Chondrocyte (in vitro differentiated cells): ENCODE measurements around the gene BRD2. TPM values are rescaled to one million over a fixed set of nuclear protein-coding genes. Genes with fewer than 3 reads are reported as not detected.
A peak's percentile ranks its signal among the peaks of the same experiment; 100 is the strongest.

Source experiments
- DNase-seq: peaks from one replicate; pipeline ENCODE4 v3.0.0; 2021; ENCODE audit warnings: mixed read lengths, low spot score
- H3K27ac Mint-ChIP-seq: one replicate; pipeline ENCODE4 v1.8.0; 2021; ENCODE audit warnings: mild to moderate bottlenecking, moderate library complexity, mixed read lengths; ENCODE audit not compliant: unreplicated experiment
- H3K27me3 Mint-ChIP-seq: 2 replicates; pipeline ENCODE4 v1.8.0; 2021; ENCODE audit warnings: low read depth, mixed read lengths
- H3K36me3 Mint-ChIP-seq: 2 replicates; pipeline ENCODE4 v1.8.0; 2021; ENCODE audit warnings: low read depth, mixed read lengths
- H3K4me1 Mint-ChIP-seq: 2 replicates; pipeline ENCODE4 v1.8.0; 2021; ENCODE audit warnings: low read depth, mild to moderate bottlenecking, mixed read lengths
- H3K4me3 Mint-ChIP-seq: one replicate; pipeline ENCODE4 v1.8.0; 2021; ENCODE audit warnings: mild to moderate bottlenecking, moderate library complexity, mixed read lengths; ENCODE audit not compliant: unreplicated experiment
- H3K9me3 Mint-ChIP-seq: 2 replicates; pipeline ENCODE4 v1.8.0; 2021; ENCODE audit warnings: low read depth, mixed read lengths
- total RNA-seq: library from RNA; stranded (reverse); gene quantifications from 3 replicates; pipeline ENCODE4 v1.2.1, GENCODE V29; 2021
- TF ChIP-seq, protein P1 (sequence below): fragments of 200-600 bp; sonication (generic); IDR thresholded peaks from 2 replicates; pipeline ENCODE4 v1.5.0; 2021; ENCODE audit warnings: antibody characterized with exemption, mild to moderate bottlenecking, moderate library complexity

The BRD2 gene
- total RNA-seq, 1 donor from 2014 or later, result 150 TPM

DNA sequence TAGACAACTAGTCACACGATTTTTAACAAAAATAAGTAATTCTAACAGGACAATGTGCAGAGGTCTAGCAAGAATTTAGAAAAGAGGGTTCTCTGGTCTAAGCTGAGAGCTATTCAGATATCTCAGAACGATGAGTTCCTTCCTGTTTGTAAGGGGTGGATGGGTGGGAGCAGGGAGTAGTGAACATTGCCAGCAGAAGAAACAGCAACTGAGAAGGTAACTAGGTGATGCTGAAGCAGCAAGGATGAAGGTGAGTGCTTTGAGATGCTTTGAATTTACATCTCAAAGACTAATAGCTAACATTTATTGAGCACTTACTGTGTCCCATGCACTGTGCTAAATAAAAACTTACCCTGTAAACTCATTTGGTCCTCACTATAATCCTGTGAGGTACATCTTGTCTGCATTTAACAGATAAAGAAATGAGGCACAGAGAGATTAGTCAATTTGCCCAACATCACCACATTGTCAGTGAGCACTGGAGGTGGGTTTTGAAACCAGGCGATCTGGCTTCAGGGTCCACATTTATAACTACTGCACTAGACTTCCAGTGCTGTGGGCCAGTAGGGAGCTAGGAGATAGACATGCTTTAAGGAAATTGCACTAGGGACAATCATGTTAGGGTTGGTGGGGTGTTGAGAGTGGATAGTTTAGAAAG is 15.7 kb downstream of the BRD2 start:
- Mint-ChIP-seq H3K9me3 (no peaks in the 10 kb centered on the region), H3K27ac (peak overlapping the region; percentile 76), H3K27me3 (no peaks in the 10 kb centered on the region), H3K4me1 (peaks cover 13% of the 10 kb centered on the region), H3K4me3 (no peak overlapping the region), H3K36me3 (peaks cover 26% of the 10 kb centered on the region)
- TF ChIP-seq, protein P1, sequence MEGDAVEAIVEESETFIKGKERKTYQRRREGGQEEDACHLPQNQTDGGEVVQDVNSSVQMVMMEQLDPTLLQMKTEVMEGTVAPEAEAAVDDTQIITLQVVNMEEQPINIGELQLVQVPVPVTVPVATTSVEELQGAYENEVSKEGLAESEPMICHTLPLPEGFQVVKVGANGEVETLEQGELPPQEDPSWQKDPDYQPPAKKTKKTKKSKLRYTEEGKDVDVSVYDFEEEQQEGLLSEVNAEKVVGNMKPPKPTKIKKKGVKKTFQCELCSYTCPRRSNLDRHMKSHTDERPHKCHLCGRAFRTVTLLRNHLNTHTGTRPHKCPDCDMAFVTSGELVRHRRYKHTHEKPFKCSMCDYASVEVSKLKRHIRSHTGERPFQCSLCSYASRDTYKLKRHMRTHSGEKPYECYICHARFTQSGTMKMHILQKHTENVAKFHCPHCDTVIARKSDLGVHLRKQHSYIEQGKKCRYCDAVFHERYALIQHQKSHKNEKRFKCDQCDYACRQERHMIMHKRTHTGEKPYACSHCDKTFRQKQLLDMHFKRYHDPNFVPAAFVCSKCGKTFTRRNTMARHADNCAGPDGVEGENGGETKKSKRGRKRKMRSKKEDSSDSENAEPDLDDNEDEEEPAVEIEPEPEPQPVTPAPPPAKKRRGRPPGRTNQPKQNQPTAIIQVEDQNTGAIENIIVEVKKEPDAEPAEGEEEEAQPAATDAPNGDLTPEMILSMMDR, result no peak
- no peak for DNase-seq

DNA sequence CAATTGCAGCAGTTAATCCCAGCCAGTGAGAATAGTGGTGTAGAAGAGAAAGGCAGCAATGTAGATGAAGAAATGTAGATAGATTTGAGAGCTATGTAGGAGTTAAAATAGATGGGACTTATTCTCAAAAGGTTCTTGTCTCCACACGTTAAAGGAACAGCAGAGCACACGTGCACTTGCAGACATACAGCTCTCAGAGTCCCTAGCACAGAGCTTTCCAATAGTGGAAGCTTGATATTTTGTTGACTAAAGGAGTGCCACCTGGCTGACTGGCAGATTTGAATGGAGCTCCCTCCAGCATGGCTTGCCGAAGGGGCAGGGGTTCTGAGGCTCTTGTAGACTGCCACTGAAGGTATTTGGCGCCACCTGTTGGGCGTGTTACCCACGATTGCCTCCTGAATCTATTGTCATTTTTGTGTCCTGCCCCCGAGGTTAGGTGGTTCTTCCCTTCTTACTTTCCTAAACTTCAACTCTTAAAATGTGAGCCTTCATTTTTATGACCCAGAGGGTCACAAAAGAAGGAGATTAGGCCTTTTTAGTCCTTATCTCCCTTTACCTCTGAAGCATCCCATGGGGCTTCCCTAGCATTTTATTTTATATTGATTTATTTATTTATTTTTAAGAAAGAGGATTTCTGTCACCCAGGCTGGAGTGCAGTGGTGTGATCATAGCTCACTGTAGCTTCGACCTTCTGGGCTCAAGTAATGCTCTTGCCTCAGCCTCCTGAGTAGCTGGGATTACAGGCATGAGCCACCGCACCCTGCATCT is 16.4 kb downstream of the BRD2 start:
- Mint-ChIP-seq H3K36me3 (peaks cover 21% of the 10 kb centered on the region), H3K4me1 (peaks cover 12% of the 10 kb centered on the region), H3K4me3 (no peak overlapping the region), H3K9me3 (no peaks in the 10 kb centered on the region), H3K27ac (peak overlapping the region; percentile 50), H3K27me3 (no peaks in the 10 kb centered on the region)
- TF ChIP-seq, protein P1, result peak; percentile 95
- no peak for DNase-seq

DNA sequence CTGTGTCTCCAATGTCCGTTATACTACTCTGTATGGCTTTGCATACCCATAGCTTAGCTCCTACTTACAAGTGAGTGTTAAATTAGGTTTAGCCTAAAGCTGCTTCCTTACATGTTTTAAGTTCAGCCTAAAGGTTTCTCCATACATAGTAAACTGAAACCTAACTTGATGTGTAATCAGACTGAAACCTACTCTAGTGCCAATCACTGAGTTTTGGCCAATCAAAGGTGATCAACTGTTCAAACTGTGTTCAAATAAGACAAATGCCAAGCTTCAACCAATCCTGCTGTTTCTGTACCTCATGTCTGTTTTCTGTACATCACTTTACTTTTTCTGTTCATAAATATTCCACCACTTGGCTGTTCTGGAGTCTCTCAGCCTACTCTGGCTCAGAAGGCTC is 21.0 kb downstream of the BRD2 start:
- Mint-ChIP-seq H3K27ac (no peak overlapping the region), H3K36me3 (peaks cover 2% of the 10 kb centered on the region), H3K9me3 (peaks cover 3% of the 10 kb centered on the region), H3K27me3 (peaks cover 19% of the 10 kb centered on the region), H3K4me3 (no peak overlapping the region), H3K4me1 (no peaks in the 10 kb centered on the region)
- TF ChIP-seq, protein P1, result no peak
- no peak for DNase-seq

DNA sequence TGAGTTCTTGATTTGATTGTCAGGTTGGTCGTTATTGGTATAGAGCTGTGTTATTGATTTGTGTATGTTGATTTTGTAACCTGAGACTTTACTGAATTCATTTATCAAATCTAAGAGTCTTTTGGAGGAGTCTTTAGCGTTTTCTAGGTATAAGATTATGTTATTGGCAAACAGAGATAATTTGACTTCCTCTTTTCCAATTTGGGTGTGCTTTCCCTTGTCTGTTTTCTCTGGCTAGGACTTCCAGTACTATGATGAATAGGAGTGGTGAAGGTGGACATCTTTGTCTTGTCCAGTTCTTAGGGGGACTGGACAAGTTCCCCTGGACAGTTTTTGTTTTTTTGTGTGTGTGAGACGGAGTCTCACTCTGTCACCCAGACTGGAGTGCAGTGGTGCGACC is 23.6 kb downstream of the BRD2 start:
- H3K36me3 Mint-ChIP-seq, result peaks cover 2% of the 10 kb centered on the region
- no peak overlapping the region for H3K27ac Mint-ChIP-seq
- DNase-seq, result no peak
- TF ChIP-seq, protein P1, result no peak
- H3K27me3 Mint-ChIP-seq, result peaks cover 29% of the 10 kb centered on the region
- no peaks in the 10 kb centered on the region for H3K4me1 Mint-ChIP-seq
- H3K9me3 Mint-ChIP-seq, result peaks cover 3% of the 10 kb centered on the region
- no peak overlapping the region for H3K4me3 Mint-ChIP-seq

DNA sequence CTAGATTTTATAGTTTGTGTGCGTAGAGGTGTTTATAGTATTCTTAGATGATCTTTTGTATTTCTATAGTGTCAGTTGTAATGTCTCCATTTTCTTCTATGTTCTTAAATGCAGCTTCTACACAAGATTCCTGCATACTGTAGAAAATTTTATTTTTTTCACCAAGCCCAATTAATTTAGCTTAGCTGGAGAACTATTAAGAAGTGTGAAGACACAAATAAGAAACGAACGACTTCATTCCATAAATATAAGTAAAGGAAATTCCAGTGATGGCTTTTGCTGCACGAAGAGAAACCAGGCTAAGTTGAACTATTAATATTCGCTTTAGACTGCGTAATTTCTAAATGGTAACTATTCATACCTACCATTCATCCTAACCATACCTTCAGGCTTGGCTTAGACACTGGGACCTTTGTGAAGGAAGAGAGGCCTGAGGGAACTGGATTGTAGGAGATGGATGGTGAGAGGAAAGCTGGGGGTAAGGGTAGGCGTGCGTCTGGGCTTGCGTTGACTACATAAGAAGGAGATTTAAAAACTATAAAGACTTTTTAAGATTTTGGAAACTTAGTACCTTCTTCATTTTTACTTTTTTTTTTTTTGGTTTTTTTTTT is 25.1 kb downstream of the BRD2 start:
- no peak for DNase-seq
- no peaks in the 10 kb centered on the region for H3K4me1 Mint-ChIP-seq
- no peak overlapping the region for H3K27ac Mint-ChIP-seq
- H3K36me3 Mint-ChIP-seq, result peaks cover 2% of the 10 kb centered on the region
- H3K9me3 Mint-ChIP-seq, result peaks cover 3% of the 10 kb centered on the region
- H3K4me3 Mint-ChIP-seq, result no peak overlapping the region
- TF ChIP-seq, protein P1, result no peak
- peaks cover 34% of the 10 kb centered on the region for H3K27me3 Mint-ChIP-seq
